ENCODE results near the gene ATG9B.

- TF ChIP-seq POLR2AphosphoS5 (IDR thresholded peaks at IDR 0.05; ENCODE audit: low read depth): no peak
- TF ChIP-seq CTCF (IDR thresholded peaks at IDR 0.05; ENCODE audit: insufficient read depth, low read length): no peak
Observed at GRCh38 chr7:151028948-151029501, 4.7 kb upstream of the ATG9B start.

All from HL-60 (cell line).